RWPE2 (cell line): ENCODE results near the gene TERF2IP.
A peak's percentile ranks its signal among the peaks of the same experiment; 100 is the strongest.

Source experiments
- ATAC-seq: fragments of 200-7000 bp; cut with Tn5 transposase; 3 replicates; pipeline ENCODE4 v1.9.1; 2021; ENCODE audit warnings: low read depth
- DNase-seq: peaks from one replicate; pipeline ENCODE4 v3.0.0-alpha.2; 2020; ENCODE audit warnings: low spot score
- H3K27ac ChIP-seq: fragments of 450-650 bp; 2 replicates; pipeline ENCODE4 v1.5.1; 2017; ENCODE audit warnings: mild to moderate bottlenecking; ENCODE audit not compliant: poor library complexity, severe bottlenecking
- H3K27me3 ChIP-seq: fragments of 250-450 bp; sonication (Bioruptor Pico); 2 replicates; pipeline ENCODE4 v1.5.1; 2021; ENCODE audit warnings: mild to moderate bottlenecking, moderate library complexity; ENCODE audit not compliant: insufficient read depth, poor library complexity, severe bottlenecking
- H3K36me3 ChIP-seq: fragments of 250-450 bp; sonication (Bioruptor Pico); 2 replicates; pipeline ENCODE4 v1.5.1; 2020; ENCODE audit warnings: low read depth, mild to moderate bottlenecking, moderate library complexity
- H3K4me1 ChIP-seq: fragments of 250-450 bp; sonication (Bioruptor Pico); 2 replicates; pipeline ENCODE4 v1.5.1; 2021; ENCODE audit warnings: mild to moderate bottlenecking, moderate library complexity; ENCODE audit not compliant: insufficient read depth, poor library complexity, severe bottlenecking
- H3K4me3 ChIP-seq: fragments of 250-450 bp; sonication (Bioruptor Pico); 2 replicates; pipeline ENCODE4 v1.5.1; 2021; ENCODE audit warnings: mild to moderate bottlenecking, moderate library complexity; ENCODE audit not compliant: severe bottlenecking
- H3K9me3 ChIP-seq: fragments of 250-450 bp; sonication (Bioruptor Pico); 2 replicates; pipeline ENCODE4 v1.5.1; 2021; ENCODE audit warnings: mild to moderate bottlenecking, moderate library complexity; ENCODE audit not compliant: severe bottlenecking
- TF ChIP-seq, protein P1 (sequence below): fragments of 450-650 bp; IDR thresholded peaks from one replicate; pipeline ENCODE4 v1.5.1; 2017; ENCODE audit warnings: mild to moderate bottlenecking, moderate library complexity; ENCODE audit not compliant: poor library complexity, severe bottlenecking

Gene TERF2IP, protein sequence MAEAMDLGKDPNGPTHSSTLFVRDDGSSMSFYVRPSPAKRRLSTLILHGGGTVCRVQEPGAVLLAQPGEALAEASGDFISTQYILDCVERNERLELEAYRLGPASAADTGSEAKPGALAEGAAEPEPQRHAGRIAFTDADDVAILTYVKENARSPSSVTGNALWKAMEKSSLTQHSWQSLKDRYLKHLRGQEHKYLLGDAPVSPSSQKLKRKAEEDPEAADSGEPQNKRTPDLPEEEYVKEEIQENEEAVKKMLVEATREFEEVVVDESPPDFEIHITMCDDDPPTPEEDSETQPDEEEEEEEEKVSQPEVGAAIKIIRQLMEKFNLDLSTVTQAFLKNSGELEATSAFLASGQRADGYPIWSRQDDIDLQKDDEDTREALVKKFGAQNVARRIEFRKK

DNA sequence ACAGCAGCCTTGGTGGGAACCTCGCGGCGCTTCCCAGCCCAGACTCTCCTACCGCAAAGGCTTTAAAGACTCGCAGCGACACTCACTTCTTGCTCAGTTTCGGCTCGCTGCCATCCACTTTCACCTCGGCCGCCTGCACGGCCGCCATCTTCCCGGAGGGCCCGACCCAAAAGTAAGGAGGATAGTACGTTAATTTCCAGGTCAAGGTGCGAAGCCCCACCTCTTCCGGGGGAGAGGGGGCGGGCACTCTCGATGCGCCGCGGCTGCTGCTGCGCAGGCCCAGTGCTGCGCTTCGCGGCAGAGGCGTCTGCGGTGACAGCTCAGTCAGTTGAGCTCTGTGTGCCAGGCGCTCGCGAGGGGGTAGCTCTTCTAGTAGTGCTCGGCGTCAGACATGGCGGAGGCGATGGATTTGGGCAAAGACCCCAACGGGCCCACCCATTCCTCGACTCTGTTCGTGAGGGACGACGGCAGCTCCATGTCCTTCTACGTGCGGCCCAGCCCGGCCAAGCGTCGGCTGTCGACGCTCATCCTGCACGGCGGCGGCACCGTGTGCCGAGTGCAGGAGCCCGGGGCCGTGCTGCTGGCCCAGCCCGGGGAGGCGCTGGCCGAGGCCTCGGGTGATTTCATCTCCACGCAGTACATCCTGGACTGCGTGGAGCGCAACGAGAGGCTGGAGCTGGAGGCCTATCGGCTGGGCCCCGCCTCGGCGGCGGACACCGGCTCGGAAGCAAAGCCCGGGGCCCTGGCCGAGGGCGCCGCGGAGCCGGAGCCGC lies at the start of gene TERF2IP, which contains the start of gene KARS1:
Gene TERF2IP (plus strand): TSS at position 282 of the 773 bp plus-strand sequence. CDS start 110 bp downstream, at position 392.
Gene KARS1 (minus strand): TSS at position 174 of the 773 bp plus-strand sequence. CDS start 26 bp downstream, at position 148.
- H3K4me3 ChIP-seq, result peak within 1 kb of the TSS; percentile 75
- peak; percentile 92 for DNase-seq
- no peaks in the 10 kb centered on the region for H3K27me3 ChIP-seq
- ATAC-seq, result peak; percentile 90
- TF ChIP-seq, protein P1, sequence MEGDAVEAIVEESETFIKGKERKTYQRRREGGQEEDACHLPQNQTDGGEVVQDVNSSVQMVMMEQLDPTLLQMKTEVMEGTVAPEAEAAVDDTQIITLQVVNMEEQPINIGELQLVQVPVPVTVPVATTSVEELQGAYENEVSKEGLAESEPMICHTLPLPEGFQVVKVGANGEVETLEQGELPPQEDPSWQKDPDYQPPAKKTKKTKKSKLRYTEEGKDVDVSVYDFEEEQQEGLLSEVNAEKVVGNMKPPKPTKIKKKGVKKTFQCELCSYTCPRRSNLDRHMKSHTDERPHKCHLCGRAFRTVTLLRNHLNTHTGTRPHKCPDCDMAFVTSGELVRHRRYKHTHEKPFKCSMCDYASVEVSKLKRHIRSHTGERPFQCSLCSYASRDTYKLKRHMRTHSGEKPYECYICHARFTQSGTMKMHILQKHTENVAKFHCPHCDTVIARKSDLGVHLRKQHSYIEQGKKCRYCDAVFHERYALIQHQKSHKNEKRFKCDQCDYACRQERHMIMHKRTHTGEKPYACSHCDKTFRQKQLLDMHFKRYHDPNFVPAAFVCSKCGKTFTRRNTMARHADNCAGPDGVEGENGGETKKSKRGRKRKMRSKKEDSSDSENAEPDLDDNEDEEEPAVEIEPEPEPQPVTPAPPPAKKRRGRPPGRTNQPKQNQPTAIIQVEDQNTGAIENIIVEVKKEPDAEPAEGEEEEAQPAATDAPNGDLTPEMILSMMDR, result no peak
- H3K36me3 ChIP-seq, result peaks cover 57% of the 10 kb centered on the region
- H3K9me3 ChIP-seq, result no peaks in the 10 kb centered on the region
- peak within 1 kb of the TSS; percentile 84 for H3K27ac ChIP-seq
- H3K4me1 ChIP-seq, result peaks cover 17% of the 10 kb centered on the region

DNA sequence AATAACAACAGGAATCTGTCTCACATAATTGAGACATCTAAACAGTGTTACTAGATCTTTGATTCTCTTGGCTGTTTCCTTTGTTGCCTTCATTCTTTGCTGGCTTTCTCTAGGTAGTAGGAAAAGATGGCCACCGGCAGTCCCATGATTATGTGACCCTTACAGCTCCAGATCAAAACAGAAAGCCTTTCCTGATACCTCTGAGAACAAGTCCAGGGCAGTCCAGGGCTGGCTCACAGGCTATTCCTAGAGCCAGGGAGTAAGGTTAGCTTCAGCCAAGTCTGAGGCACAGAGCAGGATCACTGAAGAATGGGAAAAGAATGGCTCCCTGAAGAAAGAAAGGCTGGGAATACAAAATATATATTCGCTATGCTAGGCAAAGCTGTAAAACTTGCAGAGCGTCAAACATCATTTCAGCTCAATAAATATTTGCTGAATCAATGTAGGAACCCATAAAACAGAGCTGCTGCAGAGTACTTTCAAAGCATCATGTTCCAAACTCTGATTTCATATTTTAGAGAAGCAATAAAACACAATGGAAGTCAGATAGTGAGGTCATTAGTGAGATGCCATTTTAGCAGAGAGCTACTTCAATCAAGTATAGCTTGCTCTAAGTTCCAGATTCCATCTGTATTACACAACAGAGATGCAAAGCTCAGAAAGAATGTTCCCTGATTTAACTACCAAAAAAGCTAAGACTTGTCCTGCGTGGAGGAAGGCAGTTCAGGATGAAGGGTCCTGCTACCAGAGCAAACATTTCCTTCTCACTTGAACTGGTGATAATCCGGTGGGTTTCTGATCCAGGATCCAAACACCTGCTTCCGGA lies 47.9 kb upstream of the TERF2IP start:
- Histone ChIP-seq H3K36me3 (peaks cover 77% of the 10 kb centered on the region), H3K4me3 (no peak overlapping the region)

DNA sequence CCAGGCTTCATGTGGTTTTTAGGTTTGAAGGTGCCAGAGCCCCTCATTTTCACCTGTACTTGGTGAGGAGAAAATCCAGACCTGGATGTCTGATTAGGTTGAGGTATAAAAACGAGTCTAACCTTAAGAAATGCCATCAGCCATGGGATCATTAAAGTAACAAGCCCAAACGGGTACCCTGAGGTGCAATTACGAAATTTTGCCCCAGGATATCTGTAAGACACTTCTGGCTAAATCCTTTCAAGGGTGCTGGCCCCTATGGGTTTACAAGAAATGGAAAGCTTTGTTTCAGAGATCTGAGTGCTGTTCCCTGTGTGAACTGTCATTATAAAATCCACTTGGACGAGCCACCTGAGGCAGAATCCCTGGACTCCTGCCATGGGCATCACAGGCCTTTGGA lies 44.3 kb upstream of the TERF2IP start:
- peaks cover 93% of the 10 kb centered on the region for H3K36me3 ChIP-seq

More for the DNA sequence above, 47.9 kb upstream of the TERF2IP start:
- no peak for DNase-seq
- no peaks in the 10 kb centered on the region for H3K9me3 ChIP-seq
- no peak for ATAC-seq
- no peaks in the 10 kb centered on the region for H3K27me3 ChIP-seq
- H3K4me1 ChIP-seq, result peaks cover 6% of the 10 kb centered on the region
- H3K27ac ChIP-seq, result no peak overlapping the region
- TF ChIP-seq, protein P1, result no peak

DNA sequence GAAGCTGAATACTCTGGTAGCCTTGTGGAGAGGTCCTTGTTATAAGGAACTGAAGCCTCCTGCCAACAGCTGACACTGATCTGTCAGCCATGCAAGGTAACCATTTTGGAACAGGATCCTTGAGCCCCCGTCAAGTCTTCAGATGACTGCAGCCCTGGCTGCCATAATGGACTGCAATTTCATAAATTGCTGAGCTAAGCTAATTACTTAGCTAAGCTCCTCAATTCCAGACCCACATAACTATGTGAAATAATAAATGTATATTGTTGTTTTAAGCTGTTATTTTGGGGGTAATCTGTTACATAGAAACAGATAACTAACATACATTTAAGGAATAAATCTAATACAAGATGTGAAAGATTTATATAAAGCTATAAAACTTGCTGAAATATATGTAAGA lies 41.1 kb upstream of the TERF2IP start:
- Histone ChIP-seq H3K9me3 (no peaks in the 10 kb centered on the region), H3K27ac (no peak overlapping the region), H3K4me3 (no peak overlapping the region), H3K36me3 (peaks cover 94% of the 10 kb centered on the region), H3K27me3 (no peaks in the 10 kb centered on the region), H3K4me1 (no peaks in the 10 kb centered on the region)
- DNase-seq (no peak), ATAC-seq (no peak)
- TF ChIP-seq, protein P1, result no peak

More for the DNA sequence above, 44.3 kb upstream of the TERF2IP start:
- ATAC-seq (no peak), DNase-seq (no peak)
- Histone ChIP-seq H3K4me3 (no peak overlapping the region), H3K4me1 (no peaks in the 10 kb centered on the region), H3K9me3 (no peaks in the 10 kb centered on the region), H3K27me3 (no peaks in the 10 kb centered on the region), H3K27ac (no peak overlapping the region)
- TF ChIP-seq, protein P1, result no peak
